GM12878 (cell line): Measurements from ENCODE around the gene PLD5. TPM values are rescaled to one million over a fixed set of nuclear protein-coding genes. Genes with fewer than 3 reads are reported as not detected.

Experiments used
- ATAC-seq: fragments of 200-7000 bp; cut with Tn5 transposase; 3 replicates; pipeline ENCODE4 v1.9.1; 2020; ENCODE audit warnings: mild to moderate bottlenecking, moderate library complexity
- BruUV-seq: library from RNA; stranded (reverse); fragments of 400-500 nt; replicated peaks from 2 replicates; lab custom pipeline; 2021; lab: Mats Ljungman, UMichigan
- CTCF ChIA-PET: fragments of 300-600 bp; sonication (Branson Sonifier 250); formaldehyde crosslinking; extraction: SDS; loops from one replicate; lab custom pipeline; 2021; ENCODE audit warnings: inconsistent platforms; lab: Yijun Ruan, JAX
- POLR2A ChIA-PET: fragments of 350-600 bp; formaldehyde crosslinking; extraction: SDS; loops from one replicate; lab custom pipeline; 2021; ENCODE audit warnings: inconsistent platforms; lab: Charles Lee
- RAD21 ChIA-PET: fragments of 300-600 bp; sonication (Branson Sonifier 250); formaldehyde crosslinking; loops from one replicate; lab custom pipeline; 2023; ENCODE audit warnings: antibody characterized with exemption; ENCODE audit not compliant: unreplicated experiment; lab: Charles Lee
- SMC1A ChIA-PET: fragments of 300-600 bp; sonication (Branson Sonifier 250); formaldehyde crosslinking; loops from one replicate; lab custom pipeline; 2023; ENCODE audit not compliant: unreplicated experiment, uncharacterized antibody; lab: Charles Lee
- DNase-seq: peaks from one replicate; pipeline ENCODE4 v3.0.0-alpha.2; 2011; ENCODE audit warnings: low read depth, low spot score
- FAIRE-seq: peaks from 3 replicates; lab custom pipeline; 2011; peaks lifted over from hg19 to GRCh38; lab: Jason Lieb, UNC
- H2AFZ ChIP-seq: 2 replicates; pipeline ENCODE4 v1.6.0; 2011; ENCODE audit warnings: low read depth, low read length, control low read depth; ENCODE audit not compliant: control insufficient read depth
- H3K27ac ChIP-seq: 2 replicates; pipeline ENCODE4 v1.5.1; 2011; ENCODE audit warnings: control low read depth; ENCODE audit not compliant: control insufficient read depth, insufficient read depth
- H3K27me3 ChIP-seq, 2 experiments: replicated peaks in 1 of 2; 2 replicates each; pipeline versions ENCODE4 v1.6.0 to v1.6.1; 2011; ENCODE audit warnings: low read length in 1 of 2; ENCODE audit not compliant: control insufficient read depth in 2 of 2, insufficient read depth in 2 of 2
- H3K36me3 ChIP-seq, 2 experiments: 2 replicates each; pipeline ENCODE4 v1.5.1; 2011; ENCODE audit warnings: low read length in 1 of 2; ENCODE audit not compliant: control insufficient read depth in 2 of 2, insufficient read depth in 2 of 2
- H3K4me1 ChIP-seq: 2 replicates; pipeline ENCODE4 v1.6.1; 2011; ENCODE audit warnings: mild to moderate bottlenecking, low read length, moderate library complexity, mixed read lengths; ENCODE audit not compliant: control insufficient read depth, insufficient read depth
- H3K4me2 ChIP-seq: 2 replicates; pipeline ENCODE4 v1.6.0; 2011; ENCODE audit warnings: control low read depth; ENCODE audit not compliant: control insufficient read depth, insufficient read depth
- H3K4me3 ChIP-seq: fragments of 200-600 bp; sonication (generic); 2 replicates; pipeline ENCODE4 v1.5.1; 2016
- H3K79me2 ChIP-seq: 2 replicates; pipeline ENCODE4 v1.6.0; 2011; ENCODE audit warnings: low read length; ENCODE audit not compliant: control insufficient read depth, insufficient read depth
- H3K9ac ChIP-seq: 2 replicates; pipeline ENCODE4 v1.8.0; 2011; ENCODE audit warnings: low read length, control low read depth, mixed read lengths; ENCODE audit not compliant: control insufficient read depth, insufficient read depth
- H3K9me3 ChIP-seq: replicated peaks from 3 replicates; pipeline ENCODE4 v1.5.1; 2011; ENCODE audit warnings: mild to moderate bottlenecking, low read length; ENCODE audit not compliant: control insufficient read depth, insufficient read depth
- H4K20me1 ChIP-seq: 2 replicates; pipeline ENCODE4 v1.6.0; 2011; ENCODE audit not compliant: control insufficient read depth, insufficient read depth
- CEBPZ ChIP-seq: fragments of 150-350 bp; IDR thresholded peaks from 2 replicates; pipeline ENCODE4 v1.6.1; 2016; ENCODE audit warnings: low read depth, low read length
- EZH2 ChIP-seq: IDR thresholded peaks from 2 replicates; pipeline ENCODE4 v1.6.1; 2012; ENCODE audit warnings: low read depth, mild to moderate bottlenecking, control low read depth, inconsistent platforms, low read length, borderline replicate concordance; ENCODE audit not compliant: control insufficient read depth
- HDAC2 ChIP-seq: fragments of 200-600 bp; sonication (generic); IDR thresholded peaks from 2 replicates; pipeline ENCODE4 v1.6.1; 2017
- NR2C2 ChIP-seq: IDR thresholded peaks from 2 replicates; pipeline ENCODE4 v1.6.1; 2011; ENCODE audit warnings: borderline replicate concordance, low read depth; ENCODE audit not compliant: control insufficient read depth, insufficient read length
- PAX5 ChIP-seq: IDR thresholded peaks from 2 replicates; pipeline ENCODE4 v1.6.1; 2011; ENCODE audit warnings: low read depth, low read length, borderline replicate concordance
- PBX3 ChIP-seq: IDR thresholded peaks from 2 replicates; pipeline ENCODE4 v1.6.1; 2011; ENCODE audit warnings: mild to moderate bottlenecking, low read depth, low read length, moderate library complexity; ENCODE audit not compliant: insufficient replicate concordance
- RB1 ChIP-seq: fragments of 450-650 bp; formaldehyde crosslinking; IDR thresholded peaks from 2 replicates; pipeline ENCODE4 v1.6.1; 2017; ENCODE audit warnings: mild to moderate bottlenecking, borderline replicate concordance
- RELA ChIP-seq: fragments of 450-650 bp; IDR thresholded peaks from 2 replicates; pipeline ENCODE4 v1.8.0; 2014; ENCODE audit warnings: borderline replicate concordance; ENCODE audit not compliant: partially characterized antibody
- SMARCA5 ChIP-seq: fragments of 450-650 bp; IDR thresholded peaks from 2 replicates; pipeline ENCODE4 v1.6.1; 2017; ENCODE audit warnings: mild to moderate bottlenecking
- SREBF1 ChIP-seq: IDR thresholded peaks from 2 replicates; pipeline ENCODE4 v1.6.1; 2012; ENCODE audit warnings: mild to moderate bottlenecking, low read length
- STAT1 ChIP-seq: fragments of 450-650 bp; conservative IDR thresholded peaks from 2 replicates; pipeline ENCODE4 v1.6.1; 2014; ENCODE audit warnings: antibody characterized with exemption, mild to moderate bottlenecking
- WGBS: methylation state at CpG from one replicate; pipeline ENCODE4 v1.1.6; 2016; ENCODE audit warnings: low lambda C conversion rate; ENCODE audit not compliant: insufficient replicate concordance, insufficient coverage; ENCODE audit errors: missing lambda C conversion rate; 5-methylcytosine and 5-hydroxymethylcytosine counted together
- in situ Hi-C: fragments of 300-500 bp; cut with MboI; formaldehyde crosslinking; loops from 9 replicates; pipeline ENCODE4 v1.14.3; 2018; ENCODE audit warnings: mixed read lengths
- intact Hi-C: fragments of 100-400 bp; cut with micrococcal nuclease; formaldehyde crosslinking; loops from one replicate; pipeline ENCODE4 v1.14.2; 2022; ENCODE audit not compliant: unreplicated experiment
- polyA plus RNA-seq, 11 experiments: library from polyadenylated mRNA; depleted of rRNA in 4 of 11; unstranded in 6 of 11; stranded (reverse) in 5 of 11; fragments of >200 nt; fragmentation: Nextera tagmentation in 4 of 11; fragmentation: Illumina TruSeq in 1 of 11; extraction: Ambion mirVana in 4 of 11; extraction: Trizol in 1 of 11; gene quantifications; 1 replicate in 1 of 11; 2 replicates in 10 of 11; pipeline versions ENCODE4 v1.2.1 to v1.2.3, GENCODE V29; 2011 to 2016; ENCODE audit warnings: inconsistent platforms in 2 of 11, missing spikeins in 2 of 11, low read depth in 1 of 11
- total RNA-seq, 4 experiments: library from RNA; depleted of rRNA in 3 of 4; stranded (reverse); fragments of >200 nt in 3 of 4; fragmentation: Illumina TruSeq in 1 of 4; extraction: Trizol in 1 of 4; gene quantifications; 2 replicates each; pipeline versions ENCODE4 v1.2.1 to v1.2.3, GENCODE V29; 2013 to 2021

PLD5 gene
- total and polyA plus RNA-seq, 10 of the 15 experiments (the other 5 are each of a cell fraction or from before 2014, with no cell fraction given) = not detected

GRCh38 chr1:242401937-242402336 lies 122.6 kb downstream of the PLD5 start (continued):
- no peak for TF ChIP-seq PAX5
- no peak for TF ChIP-seq SMARCA5
- TF ChIP-seq RB1 = no peak
- no peak for TF ChIP-seq PBX3
- TF ChIP-seq CEBPZ = no peak
- TF ChIP-seq, all 136 proteins: peak for 0

GRCh38 chr1:242398351-242398750 lies 126.1 kb downstream of the PLD5 start:
- ChIA-PET POLR2A (no interaction called here), SMC1A (no interaction called here), CTCF (no interaction called here), RAD21 (no interaction called here)
- WGBS = 22% methylated on average over 5 of the region's 5 CpGs
- no peak overlapping the region for H3K27ac ChIP-seq
- DNase-seq (no peak), FAIRE-seq (no peak), ATAC-seq (no peak)
- TF ChIP-seq HDAC2 = no peak
- no peak for TF ChIP-seq SREBF1
- no peak for TF ChIP-seq EZH2
- TF ChIP-seq RELA = no peak
- no peak for TF ChIP-seq NR2C2
- no peak for TF ChIP-seq STAT1
- in situ Hi-C loops = no loop called here
- H3K36me3 ChIP-seq = no peaks in the 10 kb centered on the region
- no TSS peak for BruUV-seq
- H3K4me1 ChIP-seq = no peaks in the 10 kb centered on the region
- intact Hi-C loops = no loop called here
- H3K27me3 ChIP-seq = no peaks in the 10 kb centered on the region
- H3K4me3 ChIP-seq = no peak overlapping the region
- no peaks in the 10 kb centered on the region for H3K79me2 ChIP-seq
- no peak overlapping the region for H3K9ac ChIP-seq
- no peak overlapping the region for H2AFZ ChIP-seq
- H3K9me3 ChIP-seq = no peaks in the 10 kb centered on the region
- no peaks in the 10 kb centered on the region for H4K20me1 ChIP-seq
- H3K4me2 ChIP-seq = no peak overlapping the region
